ENCODE data around the gene ANKDD1B.

DNA sequence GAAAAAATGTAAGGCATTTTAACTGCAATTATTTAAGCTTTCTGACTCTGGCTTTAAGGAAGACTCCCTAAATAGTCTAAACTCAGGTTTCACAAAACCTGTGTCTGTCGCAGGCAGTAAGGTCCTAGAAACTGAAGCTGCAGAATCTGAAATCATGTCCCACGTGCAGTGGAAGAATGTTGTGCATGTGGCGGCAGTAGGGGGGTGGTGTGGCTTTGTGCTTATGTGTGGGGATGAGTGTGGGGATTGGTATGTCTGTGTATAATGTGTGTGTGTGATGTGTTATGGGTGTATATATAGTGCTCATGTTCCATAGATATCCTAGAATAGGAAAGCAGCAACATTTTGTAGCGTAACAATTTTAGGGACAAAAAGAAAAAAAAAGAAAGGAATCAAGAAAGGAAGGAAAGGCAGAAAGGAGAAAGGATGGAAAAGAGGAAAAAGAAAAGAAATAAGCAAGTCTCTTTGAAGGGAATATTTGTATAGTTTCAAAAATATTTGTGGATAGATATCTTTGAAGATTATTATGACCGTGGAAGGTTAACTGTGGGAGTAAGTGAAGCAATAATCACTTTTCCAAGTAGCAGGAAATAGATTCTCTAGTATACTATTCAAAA is 6.6 kb downstream of the ANKDD1B start:
- TF ChIP-seq, protein P1, sequence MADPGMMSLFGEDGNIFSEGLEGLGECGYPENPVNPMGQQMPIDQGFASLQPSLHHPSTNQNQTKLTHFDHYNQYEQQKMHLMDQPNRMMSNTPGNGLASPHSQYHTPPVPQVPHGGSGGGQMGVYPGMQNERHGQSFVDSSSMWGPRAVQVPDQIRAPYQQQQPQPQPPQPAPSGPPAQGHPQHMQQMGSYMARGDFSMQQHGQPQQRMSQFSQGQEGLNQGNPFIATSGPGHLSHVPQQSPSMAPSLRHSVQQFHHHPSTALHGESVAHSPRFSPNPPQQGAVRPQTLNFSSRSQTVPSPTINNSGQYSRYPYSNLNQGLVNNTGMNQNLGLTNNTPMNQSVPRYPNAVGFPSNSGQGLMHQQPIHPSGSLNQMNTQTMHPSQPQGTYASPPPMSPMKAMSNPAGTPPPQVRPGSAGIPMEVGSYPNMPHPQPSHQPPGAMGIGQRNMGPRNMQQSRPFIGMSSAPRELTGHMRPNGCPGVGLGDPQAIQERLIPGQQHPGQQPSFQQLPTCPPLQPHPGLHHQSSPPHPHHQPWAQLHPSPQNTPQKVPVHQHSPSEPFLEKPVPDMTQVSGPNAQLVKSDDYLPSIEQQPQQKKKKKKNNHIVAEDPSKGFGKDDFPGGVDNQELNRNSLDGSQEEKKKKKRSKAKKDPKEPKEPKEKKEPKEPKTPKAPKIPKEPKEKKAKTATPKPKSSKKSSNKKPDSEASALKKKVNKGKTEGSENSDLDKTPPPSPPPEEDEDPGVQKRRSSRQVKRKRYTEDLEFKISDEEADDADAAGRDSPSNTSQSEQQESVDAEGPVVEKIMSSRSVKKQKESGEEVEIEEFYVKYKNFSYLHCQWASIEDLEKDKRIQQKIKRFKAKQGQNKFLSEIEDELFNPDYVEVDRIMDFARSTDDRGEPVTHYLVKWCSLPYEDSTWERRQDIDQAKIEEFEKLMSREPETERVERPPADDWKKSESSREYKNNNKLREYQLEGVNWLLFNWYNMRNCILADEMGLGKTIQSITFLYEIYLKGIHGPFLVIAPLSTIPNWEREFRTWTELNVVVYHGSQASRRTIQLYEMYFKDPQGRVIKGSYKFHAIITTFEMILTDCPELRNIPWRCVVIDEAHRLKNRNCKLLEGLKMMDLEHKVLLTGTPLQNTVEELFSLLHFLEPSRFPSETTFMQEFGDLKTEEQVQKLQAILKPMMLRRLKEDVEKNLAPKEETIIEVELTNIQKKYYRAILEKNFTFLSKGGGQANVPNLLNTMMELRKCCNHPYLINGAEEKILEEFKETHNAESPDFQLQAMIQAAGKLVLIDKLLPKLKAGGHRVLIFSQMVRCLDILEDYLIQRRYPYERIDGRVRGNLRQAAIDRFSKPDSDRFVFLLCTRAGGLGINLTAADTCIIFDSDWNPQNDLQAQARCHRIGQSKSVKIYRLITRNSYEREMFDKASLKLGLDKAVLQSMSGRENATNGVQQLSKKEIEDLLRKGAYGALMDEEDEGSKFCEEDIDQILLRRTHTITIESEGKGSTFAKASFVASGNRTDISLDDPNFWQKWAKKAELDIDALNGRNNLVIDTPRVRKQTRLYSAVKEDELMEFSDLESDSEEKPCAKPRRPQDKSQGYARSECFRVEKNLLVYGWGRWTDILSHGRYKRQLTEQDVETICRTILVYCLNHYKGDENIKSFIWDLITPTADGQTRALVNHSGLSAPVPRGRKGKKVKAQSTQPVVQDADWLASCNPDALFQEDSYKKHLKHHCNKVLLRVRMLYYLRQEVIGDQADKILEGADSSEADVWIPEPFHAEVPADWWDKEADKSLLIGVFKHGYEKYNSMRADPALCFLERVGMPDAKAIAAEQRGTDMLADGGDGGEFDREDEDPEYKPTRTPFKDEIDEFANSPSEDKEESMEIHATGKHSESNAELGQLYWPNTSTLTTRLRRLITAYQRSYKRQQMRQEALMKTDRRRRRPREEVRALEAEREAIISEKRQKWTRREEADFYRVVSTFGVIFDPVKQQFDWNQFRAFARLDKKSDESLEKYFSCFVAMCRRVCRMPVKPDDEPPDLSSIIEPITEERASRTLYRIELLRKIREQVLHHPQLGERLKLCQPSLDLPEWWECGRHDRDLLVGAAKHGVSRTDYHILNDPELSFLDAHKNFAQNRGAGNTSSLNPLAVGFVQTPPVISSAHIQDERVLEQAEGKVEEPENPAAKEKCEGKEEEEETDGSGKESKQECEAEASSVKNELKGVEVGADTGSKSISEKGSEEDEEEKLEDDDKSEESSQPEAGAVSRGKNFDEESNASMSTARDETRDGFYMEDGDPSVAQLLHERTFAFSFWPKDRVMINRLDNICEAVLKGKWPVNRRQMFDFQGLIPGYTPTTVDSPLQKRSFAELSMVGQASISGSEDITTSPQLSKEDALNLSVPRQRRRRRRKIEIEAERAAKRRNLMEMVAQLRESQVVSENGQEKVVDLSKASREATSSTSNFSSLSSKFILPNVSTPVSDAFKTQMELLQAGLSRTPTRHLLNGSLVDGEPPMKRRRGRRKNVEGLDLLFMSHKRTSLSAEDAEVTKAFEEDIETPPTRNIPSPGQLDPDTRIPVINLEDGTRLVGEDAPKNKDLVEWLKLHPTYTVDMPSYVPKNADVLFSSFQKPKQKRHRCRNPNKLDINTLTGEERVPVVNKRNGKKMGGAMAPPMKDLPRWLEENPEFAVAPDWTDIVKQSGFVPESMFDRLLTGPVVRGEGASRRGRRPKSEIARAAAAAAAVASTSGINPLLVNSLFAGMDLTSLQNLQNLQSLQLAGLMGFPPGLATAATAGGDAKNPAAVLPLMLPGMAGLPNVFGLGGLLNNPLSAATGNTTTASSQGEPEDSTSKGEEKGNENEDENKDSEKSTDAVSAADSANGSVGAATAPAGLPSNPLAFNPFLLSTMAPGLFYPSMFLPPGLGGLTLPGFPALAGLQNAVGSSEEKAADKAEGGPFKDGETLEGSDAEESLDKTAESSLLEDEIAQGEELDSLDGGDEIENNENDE (IDR thresholded peaks at IDR 0.05; ENCODE audit: low read depth, low read length), result no peak
- TF ChIP-seq GABPB1 (CRISPR knock-in tag; IDR thresholded peaks at IDR 0.05), result no peak
- TF ChIP-seq CEBPB (tag; IDR thresholded peaks at IDR 0.05), result no peak
- no peak for TF ChIP-seq SMARCC2 (IDR thresholded peaks at IDR 0.05; ENCODE audit: low read depth)
- TF ChIP-seq ZNF79 (CRISPR knock-in tag; IDR thresholded peaks at IDR 0.05; ENCODE audit: low read depth), result no peak
- TF ChIP-seq ZFP36 (IDR thresholded peaks at IDR 0.05; ENCODE audit: low read depth, low read length, partially characterized antibody), result no peak
- no peak for TF ChIP-seq PHF21A (IDR thresholded peaks at IDR 0.05; ENCODE audit: borderline replicate concordance, low read depth)
- TF ChIP-seq TBL1XR1 (IDR thresholded peaks at IDR 0.05; ENCODE audit: low read length in 2 of 2), result no peak
- no peak for TF ChIP-seq MAZ (CRISPR knock-in tag; conservative IDR thresholded peaks at IDR 0.05 in 1 of 2, IDR thresholded peaks at IDR 0.05 in 1 of 2)
- TF ChIP-seq ZNF785 (CRISPR knock-in tag; IDR thresholded peaks at IDR 0.05), result no peak
- no peak for TF ChIP-seq NFYB (IDR thresholded peaks at IDR 0.05; ENCODE audit: extremely low read depth, insufficient read length)
- TF ChIP-seq FOSL1 (tag; conservative IDR thresholded peaks at IDR 0.05), result no peak
- no peak for TF ChIP-seq MYC (IDR thresholded peaks at IDR 0.05; ENCODE audit: low read depth, low read length)
- no peak for TF ChIP-seq MYC (CRISPR knock-in tag; IDR thresholded peaks at IDR 0.05; ENCODE audit: borderline replicate concordance, low read depth)

Measured in K562 (cell line).